ENCODE data around the gene THOP1. TPM values are rescaled to one million over a fixed set of nuclear protein-coding genes. Genes with fewer than 3 reads are reported as not detected.
"Not testable (repeated sequence)": the region's sequence is repeated elsewhere in the genome, so short reads cannot be mapped to it uniquely, and the experiment has no call there.

Gene THOP1
- total RNA-seq, 1 experiment from 2014 or later = 179 TPM

DNA sequence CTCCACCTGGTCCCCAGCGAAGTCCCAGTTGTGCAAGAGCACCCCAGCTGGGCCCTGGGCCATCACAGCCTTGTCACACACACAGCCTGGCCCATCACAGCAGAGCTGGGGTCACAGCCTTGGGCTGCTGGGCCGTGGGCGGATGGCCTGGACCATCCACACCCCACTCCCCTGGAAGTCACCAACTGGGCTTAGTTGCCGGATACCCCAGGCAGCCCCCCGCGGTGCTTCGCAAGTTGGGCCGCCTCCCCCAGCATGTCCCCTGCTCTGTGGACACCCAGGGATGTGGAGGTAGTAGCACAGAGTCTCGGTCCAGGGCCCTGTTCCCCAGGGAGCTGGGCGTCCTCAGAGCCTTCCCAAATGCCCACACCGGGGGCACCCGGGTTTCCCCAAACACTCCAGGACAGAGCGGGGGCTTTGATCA is 29.9 kb downstream of the THOP1 start:
- no peaks in the 10 kb centered on the region for H3K9me3 ChIP-seq
- H3K4me3 ChIP-seq = no peak overlapping the region
- no peak for DNase-seq
- H3K36me3 ChIP-seq = no peaks in the 10 kb centered on the region
- H3K27me3 ChIP-seq = no peaks in the 10 kb centered on the region

DNA sequence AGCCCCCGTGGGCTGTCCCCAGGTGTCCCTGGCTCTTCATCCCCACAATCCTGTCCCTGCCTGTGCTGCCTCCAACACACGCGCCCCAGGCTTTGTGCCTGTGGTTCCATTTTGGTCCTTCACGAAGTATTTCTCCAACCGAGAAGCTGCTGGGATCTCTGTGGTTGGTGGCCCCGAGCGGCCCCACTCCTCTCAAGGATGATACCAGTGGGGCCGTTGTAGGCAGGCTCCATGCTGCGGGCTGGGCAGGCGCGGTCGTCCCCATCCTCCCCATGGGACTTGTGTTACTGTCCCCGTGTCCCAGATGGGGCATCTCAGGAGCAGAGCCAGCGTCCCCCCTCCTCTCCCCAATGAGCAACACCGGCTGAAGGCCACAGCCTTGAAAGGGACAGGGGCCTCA is 30.6 kb downstream of the THOP1 start:
- Histone ChIP-seq H3K9me3 (no peaks in the 10 kb centered on the region), H3K36me3 (no peaks in the 10 kb centered on the region), H3K27me3 (no peaks in the 10 kb centered on the region), H3K4me3 (no peak overlapping the region)
- DNase-seq = no peak

DNA sequence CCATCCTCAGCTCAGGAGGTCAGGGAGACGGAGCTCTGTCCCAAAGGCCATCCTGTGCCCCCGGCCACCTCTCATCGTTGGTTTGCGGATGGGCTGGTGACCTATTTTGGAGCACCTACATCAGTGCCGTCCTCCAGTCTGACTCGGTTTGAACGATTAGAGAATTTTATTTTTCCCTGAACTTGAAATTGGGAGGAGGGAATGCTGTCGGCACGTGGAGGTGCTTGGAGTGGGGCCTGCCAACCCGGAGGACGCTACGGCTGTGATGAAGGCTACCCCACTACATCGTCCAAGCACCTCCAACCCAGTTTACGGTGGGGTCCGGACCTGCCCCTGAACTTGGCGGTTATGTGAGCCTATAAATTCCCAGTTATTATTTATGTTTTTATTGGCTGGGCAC is 31.3 kb downstream of the THOP1 start:
- H3K36me3 ChIP-seq = no peaks in the 10 kb centered on the region
- no peaks in the 10 kb centered on the region for H3K27me3 ChIP-seq
- H3K9me3 ChIP-seq = no peaks in the 10 kb centered on the region
- H3K4me3 ChIP-seq = no peak overlapping the region
- no peak for DNase-seq

DNA sequence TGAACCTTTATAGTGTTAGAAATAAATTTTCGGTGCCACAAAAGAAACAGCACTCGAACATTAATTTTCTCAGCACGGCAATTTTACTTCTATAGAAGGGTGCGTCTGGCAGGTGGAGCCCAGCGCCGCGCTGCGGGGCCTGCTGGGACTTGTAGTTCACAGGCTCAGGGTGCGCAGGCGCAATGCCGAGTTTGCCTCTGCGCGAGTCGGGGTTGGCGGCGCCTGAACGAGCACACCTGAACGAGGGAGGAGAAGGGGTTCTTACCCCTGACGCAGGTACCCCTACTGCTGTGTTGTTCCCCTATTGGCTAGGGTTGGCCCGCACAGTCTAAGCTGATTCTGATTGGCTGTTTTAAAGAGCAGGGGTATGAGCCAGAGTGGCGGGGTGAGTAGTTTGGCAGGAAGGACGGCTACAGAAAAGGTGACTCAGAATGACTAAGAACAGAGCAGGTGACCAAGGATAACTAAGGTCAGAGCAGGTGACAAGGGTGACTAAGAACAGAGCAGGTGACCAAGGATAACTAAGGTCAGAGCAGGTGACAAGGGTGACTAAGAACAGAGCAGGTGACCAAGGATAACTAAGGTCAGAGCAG is 32.0 kb downstream of the THOP1 start:
- not testable (repeated sequence) for H3K4me3 ChIP-seq, H3K9me3 ChIP-seq, H3K36me3 ChIP-seq, H3K27me3 ChIP-seq, DNase-seq

DNA sequence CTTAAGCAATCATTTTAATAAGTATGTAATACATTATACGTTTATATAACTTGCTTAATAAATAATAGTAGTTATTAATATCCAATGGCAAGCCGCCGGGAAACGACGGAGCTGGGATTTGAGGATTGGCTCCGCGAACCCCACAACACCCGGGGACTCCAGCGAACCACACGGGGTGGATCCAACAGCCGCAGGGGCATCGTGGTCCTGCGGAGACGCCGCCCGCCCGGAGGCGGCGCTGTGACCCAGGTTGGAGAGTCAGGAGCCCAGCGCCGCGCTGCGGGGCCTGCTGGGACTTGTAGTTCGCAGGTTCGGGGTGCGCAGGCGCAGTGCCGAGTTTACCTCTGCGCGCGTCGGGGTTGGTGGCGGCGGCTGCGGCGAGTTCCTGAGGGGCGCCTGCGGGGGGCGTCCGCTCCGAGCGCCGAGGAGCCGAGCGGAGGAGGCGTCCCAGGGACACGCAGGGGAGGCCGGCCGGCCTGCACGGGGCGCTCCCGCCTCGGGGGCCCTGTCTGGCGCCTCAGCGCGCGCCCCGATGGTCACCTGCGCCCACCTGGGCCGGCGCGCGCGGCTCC is 34.3 kb downstream of the THOP1 start, which contains the start of gene ZNF554:
ZNF554 (plus strand) TSS at position 329 of the 572 bp plus-strand sequence; CDS start at position 533, 204 bp downstream.
- Histone ChIP-seq H3K36me3 (no peaks in the 10 kb centered on the region), H3K4me3 (peak within 1 kb of the TSS; percentile 50), H3K27me3 (no peaks in the 10 kb centered on the region), H3K9me3 (no peaks in the 10 kb centered on the region)
- peak; percentile 89 for DNase-seq

DNA sequence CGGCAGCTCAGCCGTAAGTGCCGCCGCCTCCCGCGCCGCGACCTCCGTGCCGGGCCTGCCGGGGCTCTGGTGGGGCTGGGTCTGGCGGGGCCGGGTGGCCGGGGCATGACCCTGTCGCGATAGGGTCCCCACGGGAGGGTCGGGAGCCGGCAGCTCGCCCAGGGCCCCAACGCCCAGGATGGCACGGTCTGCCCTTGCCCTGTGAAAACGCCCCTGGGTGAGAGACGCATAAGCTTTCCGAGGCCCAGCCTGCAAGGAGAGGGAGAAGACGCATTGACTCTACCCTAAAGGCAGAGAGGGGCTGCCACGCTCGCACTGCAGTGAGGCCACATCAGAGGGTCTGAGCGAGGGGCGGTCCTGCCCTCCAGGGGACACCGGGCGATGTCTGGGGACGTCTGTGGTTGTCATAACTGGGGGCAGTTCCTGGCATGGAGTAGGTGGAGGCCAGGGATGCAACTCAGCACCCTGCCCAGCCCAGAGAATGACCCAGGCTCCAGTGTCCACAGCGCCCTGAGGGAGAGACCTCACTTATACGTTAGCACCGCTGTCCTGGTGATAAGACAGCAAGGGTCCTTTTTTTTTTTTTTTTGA is 34.9 kb downstream of the THOP1 start:
- Histone ChIP-seq H3K4me3 (peak overlapping the region; percentile 50), H3K36me3 (no peaks in the 10 kb centered on the region), H3K9me3 (no peaks in the 10 kb centered on the region), H3K27me3 (no peaks in the 10 kb centered on the region)
- no peak for DNase-seq

DNA sequence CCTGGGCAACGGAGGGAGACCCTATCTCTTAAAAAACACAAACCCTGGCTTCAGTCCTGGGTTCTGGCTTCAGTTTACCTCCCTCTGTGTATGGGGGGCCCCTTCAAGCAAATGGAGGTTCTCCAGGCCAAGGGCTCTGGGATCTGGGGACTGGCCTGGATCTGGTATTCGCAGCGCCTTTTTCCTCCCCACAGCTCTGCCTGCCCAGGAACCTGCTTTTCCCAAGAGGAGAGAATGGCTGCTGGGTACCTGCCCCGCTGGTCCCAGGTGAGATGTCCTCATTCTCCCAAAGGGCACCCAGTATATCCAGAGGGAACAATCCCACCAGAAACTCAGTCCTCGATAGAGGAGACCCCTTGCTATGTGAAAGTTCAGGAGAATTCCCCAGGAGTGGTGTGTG is 37.5 kb downstream of the THOP1 start:
- no peaks in the 10 kb centered on the region for H3K9me3 ChIP-seq
- no peaks in the 10 kb centered on the region for H3K27me3 ChIP-seq
- H3K36me3 ChIP-seq = no peaks in the 10 kb centered on the region
- H3K4me3 ChIP-seq = no peak overlapping the region
- no peak for DNase-seq

DNA sequence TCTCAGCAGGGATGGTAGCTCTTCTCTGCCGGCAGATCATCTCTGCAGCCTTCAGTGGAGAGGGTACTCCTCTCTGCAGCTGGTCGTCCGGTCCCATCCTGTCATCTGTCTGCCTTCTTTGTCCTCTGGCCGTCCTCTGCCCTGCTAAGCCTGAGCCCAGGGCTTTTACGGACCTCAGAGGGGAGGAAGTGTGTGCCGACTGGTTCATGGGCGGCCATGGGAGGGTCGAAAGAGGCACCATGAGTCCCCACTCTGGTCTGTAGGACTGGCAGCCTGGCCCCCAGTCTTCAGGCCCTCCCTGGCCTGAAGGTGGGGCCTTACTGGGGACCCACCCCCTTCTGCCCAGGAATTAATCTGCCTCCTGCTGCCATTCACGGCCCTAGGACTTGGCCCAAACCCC is 38.3 kb downstream of the THOP1 start:
- no peak for DNase-seq

DNA sequence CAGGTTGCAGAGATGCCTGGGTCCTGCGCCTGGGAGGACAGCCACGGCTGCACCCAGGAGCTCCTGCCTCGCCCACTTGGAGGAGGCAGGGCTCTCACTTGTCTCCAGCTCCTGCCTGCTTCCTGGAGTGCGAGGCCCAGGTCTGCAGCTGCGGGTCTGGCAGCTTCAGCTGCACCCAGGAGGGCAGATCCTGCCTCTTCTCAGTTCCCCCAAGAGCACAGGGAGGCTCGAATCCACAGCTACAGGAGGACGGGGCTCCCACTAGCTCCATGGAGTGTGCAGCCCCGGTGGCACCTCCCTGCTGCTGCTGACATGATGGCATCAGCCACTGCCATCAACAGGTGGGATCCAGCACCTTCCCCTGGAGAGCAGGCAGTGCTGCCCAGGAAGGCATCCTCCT is 38.8 kb downstream of the THOP1 start:
- no peaks in the 10 kb centered on the region for H3K27me3 ChIP-seq
- no peak for DNase-seq
- no peaks in the 10 kb centered on the region for H3K36me3 ChIP-seq
- no peaks in the 10 kb centered on the region for H3K9me3 ChIP-seq
- H3K4me3 ChIP-seq = no peak overlapping the region

More for the DNA sequence above, 38.3 kb downstream of the THOP1 start:
- Histone ChIP-seq H3K27me3 (no peaks in the 10 kb centered on the region), H3K36me3 (no peaks in the 10 kb centered on the region), H3K4me3 (no peak overlapping the region), H3K9me3 (no peaks in the 10 kb centered on the region)

DNA sequence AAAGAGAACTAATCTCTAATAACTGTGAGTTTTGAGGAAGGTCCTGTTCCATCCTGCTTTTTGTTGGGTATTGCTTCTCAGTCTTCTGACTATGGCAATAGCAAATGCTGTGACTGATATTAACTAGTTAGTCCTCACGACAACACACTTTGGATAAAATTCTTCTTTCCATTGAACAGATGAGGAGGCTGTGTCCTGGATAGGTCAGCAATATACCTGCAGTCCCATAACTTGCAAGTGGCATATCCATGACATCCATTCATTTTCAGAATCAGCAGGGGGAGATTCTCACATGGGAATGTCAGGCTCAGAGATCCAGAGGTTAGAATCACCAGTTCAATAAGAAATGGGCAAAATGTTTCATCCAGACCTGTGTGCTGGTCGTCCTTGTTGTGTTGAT is 41.7 kb downstream of the THOP1 start:
- H3K9me3 ChIP-seq = no peaks in the 10 kb centered on the region
- no peaks in the 10 kb centered on the region for H3K27me3 ChIP-seq
- no peak for DNase-seq

DNA sequence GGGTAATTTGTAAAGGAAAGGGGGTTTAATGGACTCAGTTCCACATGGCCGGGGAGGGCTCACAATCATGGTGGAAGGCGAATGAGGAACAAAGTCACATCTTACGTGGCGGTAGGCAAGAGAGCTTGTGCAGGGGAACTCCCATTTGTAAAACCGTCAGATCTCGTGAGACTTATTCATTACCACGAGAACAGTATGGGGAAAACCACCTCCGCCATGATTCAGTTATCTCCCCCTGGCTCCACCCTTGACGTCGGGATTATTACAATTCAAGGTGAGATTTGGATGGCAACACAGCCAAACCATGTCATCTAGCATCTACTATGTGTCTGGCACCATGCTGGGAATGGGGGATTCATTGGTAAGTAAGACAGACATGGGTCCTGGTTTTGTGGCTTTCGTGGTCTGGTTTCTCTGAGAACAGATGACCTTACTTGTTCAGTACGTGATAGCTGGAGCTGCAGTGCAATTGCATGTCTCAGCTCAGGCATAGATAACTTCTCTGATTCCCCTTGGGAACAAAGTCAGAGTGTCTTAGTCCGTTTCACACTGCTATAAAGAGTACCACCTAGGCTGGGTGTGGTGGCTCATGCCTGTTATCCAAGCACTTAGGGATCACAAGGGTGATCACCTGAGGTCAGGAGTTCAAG is 42.7 kb downstream of the THOP1 start:
- H3K9me3 ChIP-seq = no peaks in the 10 kb centered on the region
- H3K4me3 ChIP-seq = no peak overlapping the region
- H3K36me3 ChIP-seq = no peaks in the 10 kb centered on the region
- DNase-seq = no peak
- no peaks in the 10 kb centered on the region for H3K27me3 ChIP-seq

More for the DNA sequence above, 41.7 kb downstream of the THOP1 start:
- no peaks in the 10 kb centered on the region for H3K36me3 ChIP-seq
- no peak overlapping the region for H3K4me3 ChIP-seq

DNA sequence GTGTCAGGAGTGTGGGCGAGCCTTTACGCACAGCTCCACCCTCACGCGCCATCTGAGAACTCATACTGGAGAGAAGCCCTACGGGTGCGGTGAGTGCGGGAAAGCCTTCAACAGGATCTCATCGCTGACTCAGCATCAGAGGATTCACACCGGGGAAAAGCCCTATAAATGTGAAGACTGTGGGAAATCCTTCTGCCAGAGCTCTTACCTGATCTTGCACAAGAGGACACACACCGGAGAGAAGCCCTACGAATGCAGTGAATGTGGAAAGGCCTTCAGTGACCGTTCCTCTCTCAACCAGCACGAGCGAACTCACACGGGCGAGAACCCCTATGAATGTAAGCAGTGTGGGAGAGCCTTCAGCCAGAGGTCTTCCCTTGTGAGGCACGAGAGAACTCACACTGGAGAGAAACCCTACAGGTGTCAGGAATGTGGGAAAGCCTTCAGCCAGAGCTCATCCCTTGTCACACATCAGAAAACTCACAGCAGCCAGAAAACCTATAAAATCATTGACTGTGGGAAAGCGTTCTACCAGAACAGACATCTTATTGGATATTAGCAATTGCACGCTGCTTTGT is 49.1 kb downstream of the THOP1 start:
- no peaks in the 10 kb centered on the region for H3K27me3 ChIP-seq
- DNase-seq = no peak
- H3K4me3 ChIP-seq = no peak overlapping the region
- no peaks in the 10 kb centered on the region for H3K9me3 ChIP-seq
- H3K36me3 ChIP-seq = no peaks in the 10 kb centered on the region

DNA sequence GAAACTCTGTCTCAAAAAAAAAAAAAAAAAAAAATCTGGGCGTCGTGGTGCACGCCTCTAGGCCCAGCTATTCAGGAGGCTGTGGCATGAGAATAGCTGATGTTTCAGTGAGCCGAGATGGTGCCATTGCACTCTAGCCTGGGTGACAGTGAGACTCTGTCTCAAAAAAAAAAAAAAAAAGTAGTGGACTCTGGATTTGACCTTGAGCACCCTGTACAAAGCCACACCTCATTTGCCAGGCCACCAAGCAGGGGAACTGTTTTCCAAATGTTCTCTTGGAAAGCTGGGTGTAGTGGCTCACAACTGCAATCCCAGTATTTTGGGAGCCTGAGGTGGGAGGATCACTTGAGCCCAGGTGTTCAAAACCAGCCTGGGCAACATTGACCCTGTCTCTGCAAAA is 52.1 kb downstream of the THOP1 start:
- Histone ChIP-seq H3K4me3 (no peak overlapping the region), H3K36me3 (no peaks in the 10 kb centered on the region), H3K9me3 (no peaks in the 10 kb centered on the region), H3K27me3 (no peaks in the 10 kb centered on the region)
- DNase-seq = no peak

DNA sequence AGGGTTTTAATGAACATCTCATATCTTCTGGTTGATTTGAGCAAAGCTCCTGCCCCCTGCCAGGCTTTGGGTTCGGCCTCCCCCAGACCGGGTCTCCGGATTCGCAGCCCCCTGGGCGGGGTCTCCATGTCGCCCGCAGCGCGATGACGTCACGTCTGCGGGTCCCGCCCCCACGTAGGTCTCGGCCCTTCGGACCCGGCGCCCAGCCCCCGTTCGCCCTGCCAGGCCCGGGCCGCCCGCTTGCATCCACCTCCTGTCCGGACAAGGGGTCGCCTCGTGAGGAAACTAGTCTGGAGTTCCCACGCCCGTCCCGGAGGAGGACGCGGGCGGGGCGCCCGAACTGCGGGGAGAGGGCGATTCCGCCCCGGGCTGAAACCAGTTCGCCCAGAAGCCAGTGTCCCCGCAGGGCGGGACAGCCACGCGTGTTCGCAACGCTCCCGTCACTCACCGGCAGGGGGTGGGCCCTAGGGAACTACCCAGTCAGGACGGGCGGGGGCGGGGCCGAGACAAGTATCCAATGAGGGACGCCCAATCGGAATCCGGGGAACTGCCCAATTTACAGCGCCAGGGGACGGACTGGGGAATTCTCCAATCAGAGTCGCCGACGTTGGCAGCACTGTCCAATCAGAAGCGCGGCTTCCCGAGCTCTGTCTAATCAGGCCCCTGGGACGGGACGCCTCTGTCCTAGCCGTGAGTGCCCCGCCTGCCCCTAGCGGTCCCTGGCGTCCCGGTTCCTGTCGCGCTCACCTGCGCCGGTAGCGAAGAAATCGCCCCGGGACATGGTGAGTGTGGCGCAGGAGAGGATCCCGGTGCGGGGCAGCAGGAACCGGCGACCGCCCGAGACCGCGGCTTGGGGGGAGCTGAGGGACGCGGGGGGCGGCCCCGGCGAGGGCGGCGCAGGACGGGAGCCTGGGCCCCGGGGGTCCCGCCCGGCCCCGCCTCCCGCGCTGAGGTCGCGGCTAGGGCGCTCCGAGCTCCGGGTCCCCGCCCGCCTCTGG is 55.8 kb downstream of the THOP1 start, which contains the start of gene ZNF555:
ZNF555 (plus strand) TSS at position 682 of the 998 bp plus-strand sequence; CDS start at position 780, 98 bp downstream.
- peak within 1 kb of the TSS; percentile 77 for H3K4me3 ChIP-seq
- no peaks in the 10 kb centered on the region for H3K27me3 ChIP-seq
- H3K36me3 ChIP-seq = no peaks in the 10 kb centered on the region
- no peaks in the 10 kb centered on the region for H3K9me3 ChIP-seq
- peak; percentile 96 for DNase-seq

DNA sequence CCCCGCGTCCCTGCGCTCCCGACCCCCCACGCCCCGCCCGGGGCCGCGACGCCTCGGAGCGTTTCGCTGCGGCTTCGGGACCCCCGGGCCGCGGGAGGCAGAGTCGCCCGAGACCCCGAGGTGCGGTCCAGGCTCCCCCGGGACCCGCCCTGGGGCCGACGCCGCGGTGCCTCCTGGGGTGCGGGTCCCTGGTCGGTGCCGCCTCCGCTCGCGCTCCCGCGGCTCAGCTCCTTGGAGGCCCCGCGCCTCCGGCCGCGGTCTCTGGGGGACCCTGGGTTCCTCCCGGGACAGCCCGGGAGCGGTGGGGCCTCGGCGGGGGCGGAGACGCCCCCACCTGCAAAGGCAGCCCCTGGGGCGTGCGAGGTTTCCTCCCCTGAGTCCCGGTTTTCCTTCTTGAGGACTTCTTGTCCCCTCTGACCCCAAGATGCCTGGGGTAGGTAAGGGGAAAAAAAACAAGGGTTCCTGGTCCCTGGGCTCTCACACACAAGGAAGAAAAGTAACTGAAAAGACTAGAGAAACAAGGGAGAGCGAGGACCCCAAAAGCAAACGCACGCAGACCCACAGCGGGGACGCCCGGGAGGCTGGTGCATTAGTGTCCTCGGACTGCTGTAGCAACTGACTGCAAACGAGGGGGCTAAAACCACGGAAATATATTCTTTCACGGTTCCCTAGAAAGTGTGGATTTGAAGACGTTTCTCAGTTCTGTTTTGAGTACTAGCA is 56.7 kb downstream of the THOP1 start:
- Histone ChIP-seq H3K4me3 (peak overlapping the region; percentile 77), H3K36me3 (no peaks in the 10 kb centered on the region), H3K27me3 (no peaks in the 10 kb centered on the region), H3K9me3 (no peaks in the 10 kb centered on the region)
- no peak for DNase-seq

DNA sequence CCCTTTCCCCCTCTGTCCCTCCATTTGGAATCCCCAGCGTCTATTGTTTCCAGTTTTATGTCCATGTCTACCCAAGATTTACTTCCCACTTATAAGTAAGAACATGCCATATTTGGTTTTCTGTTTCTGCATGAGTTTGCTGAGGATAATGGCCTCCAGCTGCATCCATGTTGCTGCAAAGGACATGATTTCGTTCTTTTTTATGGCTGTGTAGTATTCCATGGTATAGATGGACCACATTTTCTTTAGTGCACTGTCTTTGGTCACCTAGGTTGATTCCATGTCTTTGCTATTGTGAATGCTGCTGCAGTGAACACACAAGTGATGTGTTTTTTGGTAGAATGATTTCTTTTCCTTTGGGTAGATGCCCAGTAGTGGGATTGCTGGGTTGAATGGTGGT is 59.8 kb downstream of the THOP1 start:
- Histone ChIP-seq H3K36me3 (no peaks in the 10 kb centered on the region), H3K9me3 (no peaks in the 10 kb centered on the region), H3K27me3 (no peaks in the 10 kb centered on the region), H3K4me3 (no peak overlapping the region)
- DNase-seq = no peak

All from MG63 (cell line).